Stimulated activated naive B cell treated with anti-CD40 and anti-IgM and Interleukin-4, amounts not matched to agents 10 μg/mL and 1 μg/mL and 100 μg/mL, for 72 hours (primary cell): Measurements from ENCODE around the gene FBLN5.

Experiments
- ATAC-seq, 2 donors: fragments of 150-1000 bp; cut with Tn5 transposase; replicated peaks; 2 replicates each; pipeline ENCODE4 v1.10.0; 2021; ENCODE audit warnings: moderate library complexity in 1 of 2
- DNase-seq: peaks from one replicate; pipeline ENCODE4 v3.0.0; 2021
- H3K27ac Mint-ChIP-seq: one replicate; pipeline ENCODE4 v1.8.0; 2022; ENCODE audit warnings: mild to moderate bottlenecking, mixed read lengths
- H3K27me3 Mint-ChIP-seq, 2 donors: one replicate each; pipeline ENCODE4 v1.8.0; 2022; ENCODE audit warnings: mixed read lengths in 2 of 2
- H3K36me3 Mint-ChIP-seq, 2 donors: one replicate each; pipeline ENCODE4 v1.8.0; 2022; ENCODE audit warnings: mixed read lengths in 2 of 2, mild to moderate bottlenecking in 1 of 2
- H3K4me1 Mint-ChIP-seq, 2 donors: one replicate each; pipeline ENCODE4 v1.8.0; 2022; ENCODE audit warnings: mixed read lengths in 2 of 2, mild to moderate bottlenecking in 1 of 2
- H3K4me3 Mint-ChIP-seq, 2 donors: one replicate each; pipeline ENCODE4 v1.8.0; 2022; ENCODE audit warnings: mild to moderate bottlenecking in 2 of 2, mixed read lengths in 2 of 2, moderate library complexity in 1 of 2
- H3K9me3 Mint-ChIP-seq, 2 donors: one replicate each; pipeline ENCODE4 v1.8.0; 2022; ENCODE audit warnings: mixed read lengths in 2 of 2, mild to moderate bottlenecking in 1 of 2

The FBLN5 gene

GRCh38 chr14:91891101-91891500 is 56.4 kb downstream of the FBLN5 start:
- H3K4me3 Mint-ChIP-seq: no peak overlapping the region
- ATAC-seq: no peak
- H3K4me1 Mint-ChIP-seq: no peaks in the 10 kb centered on the region
- H3K9me3 Mint-ChIP-seq: no peaks in the 10 kb centered on the region
- no peaks in the 10 kb centered on the region for H3K36me3 Mint-ChIP-seq
- H3K27ac Mint-ChIP-seq: no peak overlapping the region
- no peak for DNase-seq
- peaks cover 0 to 4% of the 10 kb centered on the region in 2 donors for H3K27me3 Mint-ChIP-seq

- Mint-ChIP-seq H3K27ac (no peak overlapping the region), H3K4me3 (no peak overlapping the region), H3K4me1 (no peaks in the 10 kb centered on the region), H3K27me3 (no peaks in the 10 kb centered on the region), H3K36me3 (no peaks in the 10 kb centered on the region), H3K9me3 (no peaks in the 10 kb centered on the region)
- DNase-seq: no peak
- ATAC-seq: no peak
These were observed 57.2 kb downstream of the FBLN5 start for GRCh38 chr14:91890291-91890749.

GRCh38 chr14:91889477-91890211 is 57.9 kb downstream of the FBLN5 start:
- no peak overlapping the region for H3K4me3 Mint-ChIP-seq

GRCh38 chr14:91888641-91889476 is 58.6 kb downstream of the FBLN5 start:
- H3K9me3 Mint-ChIP-seq: no peaks in the 10 kb centered on the region
- ATAC-seq (no peak), DNase-seq (no peak)
- H3K36me3 Mint-ChIP-seq: no peaks in the 10 kb centered on the region
- H3K4me3 Mint-ChIP-seq: no peak overlapping the region
- H3K4me1 Mint-ChIP-seq: no peaks in the 10 kb centered on the region
- H3K27ac Mint-ChIP-seq: no peak overlapping the region
- peaks cover 0 to 6% of the 10 kb centered on the region in 2 donors for H3K27me3 Mint-ChIP-seq

More at GRCh38 chr14:91889477-91890211, 57.9 kb downstream of the FBLN5 start:
- H3K4me1 Mint-ChIP-seq: no peaks in the 10 kb centered on the region
- DNase-seq (no peak), ATAC-seq (no peak)
- no peaks in the 10 kb centered on the region for H3K9me3 Mint-ChIP-seq
- H3K27ac Mint-ChIP-seq: no peak overlapping the region
- no peaks in the 10 kb centered on the region for H3K27me3 Mint-ChIP-seq
- H3K36me3 Mint-ChIP-seq: no peaks in the 10 kb centered on the region

GRCh38 chr14:91886961-91887360 is 60.5 kb downstream of the FBLN5 start:
- Mint-ChIP-seq H3K36me3 (no peaks in the 10 kb centered on the region), H3K9me3 (no peaks in the 10 kb centered on the region), H3K4me3 (no peak overlapping the region), H3K4me1 (peaks cover 0 to 7% of the 10 kb centered on the region in 2 donors), H3K27ac (no peak overlapping the region), H3K27me3 (peaks cover 0 to 6% of the 10 kb centered on the region in 2 donors)
- no peak for DNase-seq
- ATAC-seq: no peak

- H3K4me3 Mint-ChIP-seq: no peak overlapping the region
- no peaks in the 10 kb centered on the region for H3K9me3 Mint-ChIP-seq
- H3K4me1 Mint-ChIP-seq: peaks cover 0 to 7% of the 10 kb centered on the region in 2 donors
- peaks cover 0 to 6% of the 10 kb centered on the region in 2 donors for H3K27me3 Mint-ChIP-seq
- no peak overlapping the region for H3K27ac Mint-ChIP-seq
- ATAC-seq (no peak), DNase-seq (no peak)
- no peaks in the 10 kb centered on the region for H3K36me3 Mint-ChIP-seq
These were observed 61.7 kb downstream of the FBLN5 start for GRCh38 chr14:91885839-91886238.

- Mint-ChIP-seq H3K4me1 (peaks cover 0 to 7% of the 10 kb centered on the region in 2 donors), H3K9me3 (no peaks in the 10 kb centered on the region), H3K27ac (no peak overlapping the region), H3K36me3 (no peaks in the 10 kb centered on the region), H3K27me3 (peaks cover 0 to 6% of the 10 kb centered on the region in 2 donors), H3K4me3 (no peak overlapping the region)
- no peak for ATAC-seq
- no peak for DNase-seq
These were observed 62.3 kb downstream of the FBLN5 start for GRCh38 chr14:91885113-91885712.

GRCh38 chr14:91884664-91885063 is 62.8 kb downstream of the FBLN5 start:
- no peak overlapping the region for H3K4me3 Mint-ChIP-seq
- DNase-seq (no peak), ATAC-seq (no peak)
- H3K27ac Mint-ChIP-seq: no peak overlapping the region
- no peaks in the 10 kb centered on the region for H3K9me3 Mint-ChIP-seq
- H3K27me3 Mint-ChIP-seq: peaks cover 0 to 6% of the 10 kb centered on the region in 2 donors
- no peaks in the 10 kb centered on the region for H3K36me3 Mint-ChIP-seq
- H3K4me1 Mint-ChIP-seq: peaks cover 0 to 7% of the 10 kb centered on the region in 2 donors

GRCh38 chr14:91883753-91884152 is 63.7 kb downstream of the FBLN5 start:
- H3K9me3 Mint-ChIP-seq: no peaks in the 10 kb centered on the region
- H3K4me3 Mint-ChIP-seq: no peak overlapping the region
- H3K4me1 Mint-ChIP-seq: peaks cover 0 to 7% of the 10 kb centered on the region in 2 donors
- no peaks in the 10 kb centered on the region for H3K36me3 Mint-ChIP-seq
- H3K27ac Mint-ChIP-seq: no peak overlapping the region
- DNase-seq (no peak), ATAC-seq (no peak)
- peaks cover 0 to 6% of the 10 kb centered on the region in 2 donors for H3K27me3 Mint-ChIP-seq

- Mint-ChIP-seq H3K27ac (no peak overlapping the region), H3K27me3 (peaks cover 0 to 6% of the 10 kb centered on the region in 2 donors), H3K36me3 (no peaks in the 10 kb centered on the region), H3K4me1 (peaks cover 3 to 10% of the 10 kb centered on the region in 2 donors), H3K9me3 (no peaks in the 10 kb centered on the region), H3K4me3 (no peak overlapping the region)
- DNase-seq: no peak
- ATAC-seq: no peak
These were observed 64.7 kb downstream of the FBLN5 start for GRCh38 chr14:91882776-91883175.

GRCh38 chr14:91882369-91882768 is 65.1 kb downstream of the FBLN5 start:
- no peaks in the 10 kb centered on the region for H3K36me3 Mint-ChIP-seq
- DNase-seq: no peak
- H3K4me1 Mint-ChIP-seq: peaks cover 7 to 13% of the 10 kb centered on the region in 2 donors
- no peaks in the 10 kb centered on the region for H3K9me3 Mint-ChIP-seq
- peaks cover 0 to 6% of the 10 kb centered on the region in 2 donors for H3K27me3 Mint-ChIP-seq
- no peak for ATAC-seq
- no peak overlapping the region for H3K4me3 Mint-ChIP-seq
- no peak overlapping the region for H3K27ac Mint-ChIP-seq

- H3K27ac Mint-ChIP-seq: no peak overlapping the region
- no peaks in the 10 kb centered on the region for H3K9me3 Mint-ChIP-seq
- H3K4me3 Mint-ChIP-seq: no peak overlapping the region
- peaks cover 14 to 18% of the 10 kb centered on the region in 2 donors for H3K4me1 Mint-ChIP-seq
- H3K36me3 Mint-ChIP-seq: no peaks in the 10 kb centered on the region
- peaks cover 0 to 4% of the 10 kb centered on the region in 2 donors for H3K27me3 Mint-ChIP-seq
- DNase-seq (no peak), ATAC-seq (no peak)
These were observed 68.3 kb downstream of the FBLN5 start for GRCh38 chr14:91879196-91879595.

- DNase-seq: no peak
- H3K27me3 Mint-ChIP-seq: no peaks in the 10 kb centered on the region
- no peaks in the 10 kb centered on the region for H3K9me3 Mint-ChIP-seq
- no peak for ATAC-seq
- no peak overlapping the region for H3K4me3 Mint-ChIP-seq
- H3K36me3 Mint-ChIP-seq: no peaks in the 10 kb centered on the region
- peaks cover 23 to 26% of the 10 kb centered on the region in 2 donors for H3K4me1 Mint-ChIP-seq
- H3K27ac Mint-ChIP-seq: no peak overlapping the region
These were observed 69.2 kb downstream of the FBLN5 start for GRCh38 chr14:91878274-91878673.

- H3K27ac Mint-ChIP-seq: no peak overlapping the region
- no peaks in the 10 kb centered on the region for H3K9me3 Mint-ChIP-seq
- H3K36me3 Mint-ChIP-seq: no peaks in the 10 kb centered on the region
- ATAC-seq: no peak
- no peak for DNase-seq
- H3K4me1 Mint-ChIP-seq: peaks cover 28 to 31% of the 10 kb centered on the region in 2 donors
- no peak overlapping the region for H3K4me3 Mint-ChIP-seq
- H3K27me3 Mint-ChIP-seq: no peaks in the 10 kb centered on the region
These were observed 70.0 kb downstream of the FBLN5 start for GRCh38 chr14:91877376-91877915.
